ENCODE results near the gene MTCP1.
A peak's percentile ranks its signal among the peaks of the same experiment; 100 is the strongest.

Gene MTCP1

DNA sequence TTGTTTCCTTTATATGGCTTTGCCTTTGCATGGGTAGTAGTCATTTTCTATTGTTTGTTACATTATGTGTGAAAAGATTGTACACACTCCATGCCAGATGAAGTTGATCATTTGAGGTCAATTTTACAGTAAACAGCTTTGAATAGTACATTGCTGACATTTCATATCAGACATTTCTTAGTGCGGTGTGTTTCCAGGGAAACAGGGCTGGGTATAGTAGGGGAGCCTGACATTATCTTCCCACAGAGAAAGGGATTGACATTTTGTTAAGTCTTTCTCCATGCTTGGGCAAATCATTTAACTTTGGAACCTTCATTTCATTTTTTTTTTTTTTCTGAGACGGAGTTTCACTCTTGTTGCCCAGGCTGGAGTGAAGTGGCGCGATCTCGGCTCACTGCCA, 39.3 kb downstream of the MTCP1 start:
- H3K9me3 Mint-ChIP-seq = peaks cover 8% of the 10 kb centered on the region
- DNase-seq (no peak), ATAC-seq (no peak)
- peaks cover 30% of the 10 kb centered on the region for H3K4me1 Mint-ChIP-seq
- no peaks in the 10 kb centered on the region for H3K27me3 Mint-ChIP-seq
- no peak overlapping the region for H3K4me3 Mint-ChIP-seq
- peaks cover 24% of the 10 kb centered on the region for H3K36me3 Mint-ChIP-seq (ENCODE audit: low read depth)
- no peak overlapping the region for H3K27ac Mint-ChIP-seq

DNA sequence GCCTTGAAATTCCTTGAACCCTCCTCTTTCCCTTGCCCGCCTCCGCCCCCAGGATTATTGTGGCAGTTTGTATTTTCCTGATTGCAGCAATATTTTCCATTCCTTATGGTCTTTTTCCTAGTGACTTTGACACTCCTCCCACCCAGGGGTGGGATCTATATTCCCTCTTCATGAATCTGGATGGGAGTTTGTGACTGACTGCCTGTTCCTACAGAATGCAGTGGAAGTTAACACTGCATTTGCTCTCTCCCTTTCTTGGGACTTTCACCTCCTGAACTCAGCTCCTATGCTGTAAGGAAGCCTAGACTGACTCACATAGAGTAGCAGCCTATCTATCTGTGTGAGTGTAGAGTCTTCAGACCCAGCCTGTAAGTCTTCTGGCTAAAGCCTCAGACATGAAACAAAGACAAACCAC, 42.1 kb downstream of the MTCP1 start:
- Mint-ChIP-seq H3K4me1 (peaks cover 33% of the 10 kb centered on the region), H3K4me3 (peak overlapping the region; percentile 87), H3K9me3 (no peaks in the 10 kb centered on the region), H3K27me3 (no peaks in the 10 kb centered on the region), H3K27ac (peak overlapping the region; percentile 93), H3K36me3 (ENCODE audit: low read depth) (peaks cover 2% of the 10 kb centered on the region)
- DNase-seq = no peak
- ATAC-seq = no peak

- H3K27me3 Mint-ChIP-seq = no peaks in the 10 kb centered on the region
- ATAC-seq (no peak), DNase-seq (no peak)
- H3K4me1 Mint-ChIP-seq = peaks cover 30% of the 10 kb centered on the region
- H3K4me3 Mint-ChIP-seq = peak overlapping the region; percentile 87
- peak overlapping the region; percentile 93 for H3K27ac Mint-ChIP-seq
- peaks cover 2% of the 10 kb centered on the region for H3K36me3 Mint-ChIP-seq (ENCODE audit: low read depth)
- no peaks in the 10 kb centered on the region for H3K9me3 Mint-ChIP-seq
Measured at GRCh38 chrX:155028129-155028528, 42.8 kb downstream of the MTCP1 start.

DNA sequence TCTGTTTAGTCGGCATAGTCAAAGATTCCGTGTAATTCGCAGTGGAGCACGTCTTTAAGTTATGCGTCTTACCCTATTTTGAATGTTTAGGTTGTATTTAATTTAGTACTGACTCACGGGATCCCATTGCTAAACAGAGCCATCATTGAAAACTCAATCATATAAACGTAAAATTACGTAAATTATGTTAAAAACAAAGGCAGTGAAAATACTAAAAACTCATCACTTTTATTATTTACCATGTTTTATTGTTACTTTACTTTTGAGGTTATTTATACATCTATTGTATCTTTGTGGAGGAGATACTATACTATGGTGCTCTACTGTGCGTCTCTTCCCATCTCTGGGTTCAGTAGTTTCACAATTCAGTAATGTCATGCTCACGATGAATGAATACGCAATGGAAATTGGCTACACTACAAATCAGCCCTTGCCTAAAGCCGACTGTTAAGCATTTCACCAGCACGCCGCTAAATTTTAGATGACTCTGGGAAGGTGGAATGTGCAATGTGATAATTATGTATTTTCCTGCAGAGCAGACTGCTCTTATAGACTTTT, 43.3 kb downstream of the MTCP1 start:
- H3K36me3 Mint-ChIP-seq (ENCODE audit: low read depth) = peaks cover 2% of the 10 kb centered on the region
- ATAC-seq (peak; percentile 51), DNase-seq (no peak)
- no peaks in the 10 kb centered on the region for H3K9me3 Mint-ChIP-seq
- H3K4me1 Mint-ChIP-seq = peaks cover 28% of the 10 kb centered on the region
- H3K27ac Mint-ChIP-seq = peak overlapping the region; percentile 93
- peak overlapping the region; percentile 87 for H3K4me3 Mint-ChIP-seq
- no peaks in the 10 kb centered on the region for H3K27me3 Mint-ChIP-seq

GRCh38 chrX:155026727-155027508, 44.0 kb downstream of the MTCP1 start, which contains the start of gene FUNDC2:
FUNDC2 (plus strand) TSS chrX:155026844; CDS start chrX:155026939, 95 bp downstream.
- Mint-ChIP-seq H3K4me1 (peaks cover 27% of the 10 kb centered on the region), H3K36me3 (ENCODE audit: low read depth) (peaks cover 2% of the 10 kb centered on the region), H3K27me3 (no peaks in the 10 kb centered on the region), H3K27ac (peak within 1 kb of the TSS; percentile 93), H3K4me3 (peak within 1 kb of the TSS; percentile 87), H3K9me3 (no peaks in the 10 kb centered on the region)
- DNase-seq (peak; percentile 89), ATAC-seq (peak; percentile 91)

DNA sequence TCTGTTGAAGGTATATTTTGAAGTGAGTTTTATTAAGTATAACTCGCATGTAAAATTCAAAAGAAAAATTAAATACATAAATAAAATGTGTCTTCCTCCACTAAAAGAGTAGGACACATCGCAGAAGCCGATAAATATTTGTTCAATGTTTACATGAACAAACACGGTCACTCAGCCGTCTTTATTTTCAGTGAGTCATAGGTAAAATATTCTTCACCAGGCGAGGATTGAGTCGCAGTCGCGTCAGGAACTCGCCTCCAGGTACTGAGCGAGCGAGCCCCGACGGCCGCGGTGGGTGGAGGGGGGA, 44.6 kb downstream of the MTCP1 start:
- H3K27me3 Mint-ChIP-seq = peaks cover under 1% of the 10 kb centered on the region
- H3K36me3 Mint-ChIP-seq (ENCODE audit: low read depth) = peaks cover 2% of the 10 kb centered on the region
- no peaks in the 10 kb centered on the region for H3K9me3 Mint-ChIP-seq
- peaks cover 24% of the 10 kb centered on the region for H3K4me1 Mint-ChIP-seq
- DNase-seq = no peak
- no peak for ATAC-seq
- peak overlapping the region; percentile 85 for H3K27ac Mint-ChIP-seq
- H3K4me3 Mint-ChIP-seq = peak overlapping the region; percentile 87

DNA sequence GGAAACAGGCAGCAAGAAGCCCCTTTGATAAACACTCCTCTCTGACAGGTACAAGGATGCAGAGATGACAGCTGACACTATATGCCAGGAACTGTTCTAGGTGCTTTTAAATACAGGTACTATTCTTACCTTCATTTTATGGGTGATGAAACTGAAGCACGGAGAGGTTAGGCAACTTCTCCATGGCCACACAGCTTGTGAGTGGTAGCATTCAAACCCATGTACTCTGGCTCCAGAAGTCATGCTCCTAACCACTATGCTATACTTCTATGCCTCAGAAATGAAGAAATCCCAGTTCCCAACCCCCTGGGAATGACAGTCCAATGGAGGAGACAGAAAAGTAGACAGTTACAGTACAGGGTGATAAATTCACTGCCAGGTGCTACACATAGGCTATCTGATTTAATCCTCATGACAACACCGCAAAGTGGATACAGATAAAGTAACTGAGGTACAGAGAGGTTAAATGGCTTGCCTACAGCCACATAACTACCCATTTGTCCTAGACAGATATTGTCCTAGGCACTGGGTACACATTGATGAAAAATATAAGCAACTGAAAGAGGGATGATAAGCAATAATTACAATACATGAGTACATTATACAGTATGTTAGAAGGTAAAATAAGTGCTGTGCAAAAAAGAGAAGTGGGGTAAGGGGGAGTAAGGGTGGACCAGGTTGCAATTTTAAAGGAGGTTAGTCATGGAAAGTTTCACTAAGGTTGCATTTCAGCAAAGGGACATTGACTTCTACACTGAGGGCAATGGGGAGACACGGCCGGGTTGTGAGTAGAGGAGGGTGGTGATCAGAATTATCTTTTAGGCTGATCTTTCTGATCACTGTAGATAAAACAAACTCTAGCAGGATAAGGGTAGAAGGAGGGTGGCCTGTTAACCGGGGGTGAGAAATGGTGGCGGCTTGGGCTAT, 46.8 kb downstream of the MTCP1 start:
- no peak overlapping the region for H3K27ac Mint-ChIP-seq
- peaks cover 17% of the 10 kb centered on the region for H3K4me1 Mint-ChIP-seq
- H3K27me3 Mint-ChIP-seq = peaks cover 2% of the 10 kb centered on the region
- no peaks in the 10 kb centered on the region for H3K36me3 Mint-ChIP-seq (ENCODE audit: low read depth)
- DNase-seq (no peak), ATAC-seq (no peak)
- H3K9me3 Mint-ChIP-seq = no peaks in the 10 kb centered on the region
- H3K4me3 Mint-ChIP-seq = peak overlapping the region; percentile 36

GRCh38 chrX:155022585-155022984, 48.4 kb downstream of the MTCP1 start, which contains the start of gene F8:
F8 (minus strand) TSS chrX:155022723; CDS start chrX:155022552, 171 bp downstream.
- ATAC-seq (no peak), DNase-seq (no peak)
- Mint-ChIP-seq H3K9me3 (no peaks in the 10 kb centered on the region), H3K27me3 (peaks cover 2% of the 10 kb centered on the region), H3K4me1 (peaks cover 6% of the 10 kb centered on the region), H3K36me3 (ENCODE audit: low read depth) (no peaks in the 10 kb centered on the region), H3K27ac (no peak within 1 kb of the TSS), H3K4me3 (no peak within 1 kb of the TSS)

DNA sequence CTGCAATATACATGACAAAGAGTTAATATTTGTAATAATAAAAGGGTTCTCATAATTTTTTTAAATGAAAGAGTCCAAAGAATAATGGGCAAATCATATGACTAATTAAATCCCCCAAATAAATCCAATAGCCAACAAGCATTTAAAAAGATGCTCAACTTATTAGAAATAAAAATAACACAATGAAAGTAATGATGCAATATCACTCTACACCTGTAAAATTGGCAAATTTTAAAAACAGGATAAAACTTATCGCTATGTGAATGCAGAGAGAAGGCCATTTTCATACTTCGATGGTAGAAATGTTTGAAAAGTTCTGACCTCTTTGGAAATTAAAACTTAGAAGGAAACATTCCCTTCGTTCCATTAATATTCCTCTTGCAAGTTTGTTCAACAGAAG, 50.3 kb downstream of the MTCP1 start:
- Mint-ChIP-seq H3K27me3 (peaks cover 2% of the 10 kb centered on the region), H3K9me3 (no peaks in the 10 kb centered on the region), H3K27ac (no peak overlapping the region), H3K4me1 (peaks cover 6% of the 10 kb centered on the region), H3K36me3 (ENCODE audit: low read depth) (no peaks in the 10 kb centered on the region), H3K4me3 (no peak overlapping the region)
- no peak for ATAC-seq
- no peak for DNase-seq

Measured in activated naive CD8-positive, alpha-beta T cell treated with anti-CD3 and anti-CD28 coated beads, Interleukin-2, amount 50 U/mL, for 24 hours (primary cell).